Cardiac fibroblast (primary cell): ENCODE data around the gene CBL.

Experiments
- DNase-seq, 2 donors: peaks; one replicate each; pipeline versions ENCODE4 v3.0.0 to v3.0.0-alpha.2; 2010; ENCODE audit warnings: low read depth in 2 of 2
- H3K4me3 ChIP-seq, 2 donors: replicated peaks in 1 of 2; 1 replicate in 1 of 2; 2 replicates in 1 of 2; pipeline ENCODE4 v1.5.1; 2011; ENCODE audit warnings: low read depth in 2 of 2, low read length in 2 of 2, mild to moderate bottlenecking in 2 of 2, moderate library complexity in 1 of 2
- TF ChIP-seq, protein P1 (sequence below): IDR thresholded peaks from one replicate; pipeline ENCODE4 v1.5.1; 2011; ENCODE audit warnings: low read depth, mild to moderate bottlenecking, low read length, inconsistent platforms

Gene CBL

DNA sequence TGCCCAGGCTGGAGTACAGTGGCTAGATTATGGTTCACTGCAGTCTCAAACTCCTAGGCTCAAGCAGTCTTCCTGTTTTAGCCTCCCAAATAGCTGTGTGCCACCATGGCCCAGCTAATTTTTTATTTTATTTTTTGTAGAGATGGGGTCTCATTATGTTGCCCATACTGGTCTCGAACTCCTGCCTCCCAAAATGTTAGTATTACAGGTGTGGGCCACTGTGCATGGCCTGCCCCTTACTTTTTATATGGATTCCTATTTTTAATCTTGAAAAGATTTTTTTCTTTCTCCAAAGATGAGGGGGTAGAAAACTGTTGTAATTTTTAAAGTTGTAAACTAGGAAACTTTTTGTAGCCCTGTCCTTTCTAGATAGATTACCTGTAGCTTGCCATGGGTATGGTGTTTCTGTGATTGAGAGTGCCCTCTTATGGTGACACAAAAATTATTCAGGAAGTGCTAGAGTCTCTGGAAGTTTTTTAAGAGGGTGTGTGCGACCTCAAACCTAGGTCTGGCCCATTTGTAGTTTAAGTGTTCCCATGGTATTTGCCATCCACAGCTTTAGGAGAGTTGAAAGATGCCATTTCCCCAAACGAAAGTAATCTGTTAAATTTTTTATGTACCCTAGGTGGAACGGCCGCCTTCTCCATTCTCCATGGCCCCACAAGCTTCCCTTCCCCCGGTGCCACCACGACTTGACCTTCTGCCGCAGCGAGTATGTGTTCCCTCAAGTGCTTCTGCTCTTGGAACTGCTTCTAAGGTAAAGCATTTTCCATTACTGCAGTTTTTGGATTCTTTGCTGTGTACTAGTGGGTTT is 78.4 kb downstream of the CBL start:
- DNase-seq: peak; percentile 60 to 67
- TF ChIP-seq, protein P1, sequence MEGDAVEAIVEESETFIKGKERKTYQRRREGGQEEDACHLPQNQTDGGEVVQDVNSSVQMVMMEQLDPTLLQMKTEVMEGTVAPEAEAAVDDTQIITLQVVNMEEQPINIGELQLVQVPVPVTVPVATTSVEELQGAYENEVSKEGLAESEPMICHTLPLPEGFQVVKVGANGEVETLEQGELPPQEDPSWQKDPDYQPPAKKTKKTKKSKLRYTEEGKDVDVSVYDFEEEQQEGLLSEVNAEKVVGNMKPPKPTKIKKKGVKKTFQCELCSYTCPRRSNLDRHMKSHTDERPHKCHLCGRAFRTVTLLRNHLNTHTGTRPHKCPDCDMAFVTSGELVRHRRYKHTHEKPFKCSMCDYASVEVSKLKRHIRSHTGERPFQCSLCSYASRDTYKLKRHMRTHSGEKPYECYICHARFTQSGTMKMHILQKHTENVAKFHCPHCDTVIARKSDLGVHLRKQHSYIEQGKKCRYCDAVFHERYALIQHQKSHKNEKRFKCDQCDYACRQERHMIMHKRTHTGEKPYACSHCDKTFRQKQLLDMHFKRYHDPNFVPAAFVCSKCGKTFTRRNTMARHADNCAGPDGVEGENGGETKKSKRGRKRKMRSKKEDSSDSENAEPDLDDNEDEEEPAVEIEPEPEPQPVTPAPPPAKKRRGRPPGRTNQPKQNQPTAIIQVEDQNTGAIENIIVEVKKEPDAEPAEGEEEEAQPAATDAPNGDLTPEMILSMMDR: peak; percentile 46
- H3K4me3 ChIP-seq: no peak overlapping the region

DNA sequence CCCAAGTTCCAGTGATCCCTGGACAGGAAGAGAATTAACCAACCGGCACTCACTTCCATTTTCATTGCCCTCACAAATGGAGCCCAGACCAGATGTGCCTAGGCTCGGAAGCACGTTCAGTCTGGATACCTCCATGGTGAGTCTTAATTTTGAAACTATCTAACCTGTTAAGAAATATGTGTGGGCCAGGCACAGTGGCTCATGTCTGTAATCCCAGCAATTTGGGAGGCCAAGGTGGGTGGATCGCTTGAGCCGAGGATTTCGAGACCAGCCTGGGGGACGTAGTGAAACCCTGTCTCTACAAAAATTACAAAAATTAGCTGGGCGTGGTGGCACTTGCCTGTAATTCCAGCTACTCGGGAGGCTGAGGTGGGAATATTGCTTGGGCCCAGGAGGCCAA is 79.3 kb downstream of the CBL start:
- no peak overlapping the region for H3K4me3 ChIP-seq
- no peak for DNase-seq
- TF ChIP-seq, protein P1: no peak

DNA sequence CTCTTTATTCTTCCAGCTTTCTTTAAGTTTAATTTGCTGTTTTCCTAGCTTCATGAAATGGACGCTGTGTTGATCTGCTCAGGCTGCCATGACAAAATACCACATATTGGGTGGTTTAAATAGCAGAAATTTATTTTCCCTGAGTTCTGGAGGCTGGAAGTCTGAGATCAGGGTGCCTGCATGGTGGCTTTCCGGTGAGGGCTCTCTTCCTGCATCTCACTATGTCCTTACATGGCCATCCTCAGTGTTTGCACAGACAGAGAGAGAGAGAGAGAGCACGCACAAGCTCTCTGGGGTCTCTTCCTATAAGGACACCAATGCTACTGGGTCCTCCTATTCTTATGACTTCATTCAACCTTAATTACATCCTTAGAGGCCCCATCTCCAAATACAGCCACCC is 82.1 kb downstream of the CBL start:
- no peak for DNase-seq
- H3K4me3 ChIP-seq: no peak overlapping the region
- TF ChIP-seq, protein P1: no peak

DNA sequence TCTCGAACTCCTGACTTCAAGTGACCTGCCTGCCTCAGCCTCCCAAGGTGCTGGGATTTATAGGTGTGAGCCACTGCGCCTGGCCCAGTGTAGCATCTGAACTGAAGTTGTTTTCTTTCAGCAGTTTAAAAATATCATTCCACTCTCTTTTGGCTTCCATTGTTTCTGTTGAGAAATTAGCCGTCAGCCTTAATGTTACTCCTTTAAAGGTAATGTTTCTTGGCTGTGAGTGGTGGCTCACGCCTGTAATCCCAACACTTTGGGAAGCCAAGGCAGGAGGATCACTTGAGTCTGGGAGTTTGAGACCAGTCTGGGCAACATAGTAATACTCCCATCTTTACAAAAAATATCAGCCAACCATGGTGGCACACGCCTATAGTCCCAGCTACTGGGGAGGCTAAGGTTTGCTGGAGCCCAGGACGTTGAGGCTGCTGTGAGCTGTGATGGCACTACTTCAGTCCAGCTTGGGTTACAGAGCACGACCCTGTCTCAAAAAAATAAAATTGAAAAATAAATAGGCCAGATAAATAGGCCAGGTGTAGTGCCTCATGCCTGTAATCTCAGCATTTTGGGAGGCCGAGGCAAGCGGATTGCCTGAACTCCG is 84.9 kb downstream of the CBL start:
- TF ChIP-seq, protein P1: no peak
- H3K4me3 ChIP-seq: no peak overlapping the region
- no peak for DNase-seq

DNA sequence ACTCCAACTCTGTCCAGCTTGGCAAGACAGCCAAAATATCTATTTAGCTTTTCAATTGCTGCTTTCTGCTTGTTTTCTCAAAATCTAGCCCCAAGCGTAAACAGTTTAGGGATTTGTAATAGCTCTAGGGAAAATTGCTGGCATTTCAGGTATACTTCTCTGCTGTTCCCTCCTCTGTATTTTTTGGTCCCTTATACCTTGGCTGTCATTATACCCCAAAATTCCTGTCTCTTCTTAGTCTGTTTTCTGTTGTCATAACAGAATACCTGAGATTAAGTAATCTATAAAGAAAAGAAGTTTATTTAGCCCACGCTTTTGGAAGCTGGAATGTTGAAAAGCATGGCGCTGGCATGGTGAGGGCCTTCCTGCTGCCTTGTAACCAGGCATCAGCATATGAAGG is 87.3 kb downstream of the CBL start:
- TF ChIP-seq, protein P1: no peak
- no peak overlapping the region for H3K4me3 ChIP-seq
- no peak for DNase-seq

DNA sequence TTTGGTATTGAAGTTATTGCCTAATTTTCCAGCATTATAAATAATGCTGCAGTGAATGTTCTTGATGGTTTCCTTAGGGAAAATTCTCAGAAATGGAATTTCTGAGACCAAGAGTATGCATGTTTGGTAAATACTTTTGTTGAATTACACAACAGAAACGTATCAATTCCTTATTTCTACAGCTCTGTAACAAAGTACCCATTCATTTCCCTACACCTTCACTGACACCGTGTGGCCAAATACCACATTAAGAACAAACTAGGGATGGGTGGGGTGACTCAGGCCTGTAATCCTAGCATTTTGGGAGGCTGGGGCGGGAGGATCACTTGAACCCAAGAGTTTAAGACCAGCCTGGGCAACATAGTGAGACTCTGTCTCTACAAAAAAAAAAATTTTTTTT is 89.0 kb downstream of the CBL start:
- DNase-seq: peak; percentile 29 to 38
- TF ChIP-seq, protein P1: no peak
- H3K4me3 ChIP-seq: no peak overlapping the region

DNA sequence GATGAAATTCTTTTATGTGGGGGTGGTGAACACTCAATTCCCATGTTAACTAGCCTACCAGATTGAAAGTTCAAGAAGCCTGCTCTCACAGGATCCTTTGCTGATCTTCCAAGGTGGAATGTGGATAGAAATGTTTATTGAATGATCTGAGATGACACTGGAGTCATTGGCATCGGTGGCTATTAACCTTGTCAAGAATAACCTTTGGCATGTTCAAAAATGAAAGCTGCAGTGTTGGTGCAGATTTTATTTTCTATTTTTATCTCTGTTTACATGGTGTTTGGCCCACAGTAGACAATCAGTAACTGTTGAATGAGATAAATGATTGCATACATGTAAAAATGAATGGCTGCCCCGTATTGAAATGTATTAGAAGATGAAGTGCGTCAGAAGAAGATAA is 91.8 kb downstream of the CBL start:
- DNase-seq: no peak
- TF ChIP-seq, protein P1: no peak
- no peak overlapping the region for H3K4me3 ChIP-seq
